OCI-LY7 (cell line): Measurements from ENCODE around the gene OSBPL3.

ENCODE experiments used
- CTCF ChIP-seq: fragments of 200-600 bp; sonication (generic); conservative IDR thresholded peaks from 2 replicates; pipeline ENCODE4 v1.5.1; 2014; ENCODE audit warnings: mild to moderate bottlenecking, antibody characterized with exemption, low read length, moderate library complexity, mixed read lengths
- EZH2phosphoT487 ChIP-seq: fragments of 200-600 bp; sonication (generic); IDR thresholded peaks from 2 replicates; pipeline ENCODE4 v1.6.1; 2018; ENCODE audit warnings: low read depth, borderline replicate concordance, mild to moderate bottlenecking, mixed run types, antibody characterized with exemption, low read length, moderate library complexity, mixed read lengths

GRCh38 chr7:24781106-24781505, 198.9 kb downstream of the OSBPL3 start:
- TF ChIP-seq EZH2phosphoT487 (no peak), CTCF (no peak)
